Measurements from ENCODE around the gene FABP6.

FABP6 gene

DNA sequence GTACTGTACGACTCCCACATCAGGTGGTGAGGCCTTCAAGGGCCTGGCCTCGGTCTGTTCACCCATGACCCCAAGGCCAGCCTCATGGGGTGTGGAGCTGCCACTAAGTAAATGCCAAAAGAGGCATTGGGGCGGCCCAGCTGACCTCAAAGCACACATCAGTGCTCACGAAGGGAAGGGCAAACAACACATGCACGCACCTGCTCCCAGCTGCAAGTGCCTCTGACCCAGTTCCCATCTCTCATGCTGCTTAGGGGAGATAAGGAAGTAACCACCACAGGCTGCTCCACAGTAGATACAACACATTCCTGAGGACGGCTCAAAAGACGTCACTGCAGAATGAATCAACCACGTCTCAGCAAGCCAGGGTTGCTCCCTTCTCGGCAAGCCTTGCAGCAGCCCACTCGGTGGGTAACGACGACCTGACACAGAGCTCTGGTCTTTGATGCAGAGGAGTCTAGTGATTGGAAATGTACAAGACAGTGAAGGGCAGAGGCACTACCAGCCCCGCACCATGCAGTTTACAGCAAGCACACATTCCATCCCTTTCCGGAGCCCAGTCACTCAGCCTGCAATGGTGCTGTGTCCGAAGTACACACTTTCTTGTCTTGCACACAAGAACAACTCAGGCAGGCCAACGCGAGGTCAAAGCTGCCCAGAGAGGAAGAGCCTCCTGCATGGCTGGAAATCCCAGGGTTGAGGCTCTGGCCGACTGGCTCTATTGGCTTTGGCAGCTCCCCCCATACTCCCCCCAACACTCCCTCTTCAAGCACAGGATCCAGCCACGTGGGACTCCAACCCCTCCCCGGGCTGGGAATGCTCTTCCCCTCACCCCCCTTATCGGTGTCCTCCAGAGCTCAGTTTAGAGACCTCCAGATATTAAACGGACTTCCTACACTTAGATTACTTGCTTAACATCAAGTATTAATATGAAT is 31.8 kb downstream of the FABP6 start:
- DNase-seq (ENCODE audit: low read depth in 4 of 4, low spot score in 1 of 4), result no peak

GRCh38 chr5:160262151-160263074 is 33.1 kb downstream of the FABP6 start:
- DNase-seq (ENCODE audit: low read depth in 4 of 4, low spot score in 1 of 4), result no peak

GRCh38 chr5:160263326-160263855 is 34.1 kb downstream of the FABP6 start:
- no peak for DNase-seq (ENCODE audit: low read depth in 4 of 4, low spot score in 1 of 4)

DNA sequence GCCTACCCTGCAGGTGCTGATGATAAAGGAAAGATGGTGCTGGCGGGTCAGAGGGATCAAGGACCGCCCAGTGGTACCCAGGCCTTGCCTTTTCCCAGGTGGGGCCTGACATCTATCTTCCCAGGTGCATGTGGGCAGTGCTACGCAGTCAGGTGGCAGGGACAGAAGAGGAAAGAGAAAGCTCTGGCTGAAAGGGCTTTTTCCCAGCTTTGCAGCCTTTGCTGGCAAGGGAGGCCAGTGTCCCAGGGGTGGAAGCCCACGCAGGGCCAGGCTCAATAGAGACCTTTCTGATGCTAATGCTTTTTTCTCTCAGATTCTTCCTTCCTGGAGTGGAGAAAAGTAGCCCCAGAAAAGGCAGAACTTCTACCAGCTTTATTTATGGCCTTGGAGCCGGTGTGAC is 36.7 kb downstream of the FABP6 start:
- DNase-seq (ENCODE audit: low read depth in 4 of 4, low spot score in 1 of 4), result no peak

GRCh38 chr5:160266752-160267345 is 37.5 kb downstream of the FABP6 start:
- no peak for DNase-seq (ENCODE audit: low read depth in 4 of 4, low spot score in 1 of 4)

- no peak for DNase-seq (ENCODE audit: low read depth in 4 of 4, low spot score in 1 of 4)
Observed at GRCh38 chr5:160268121-160268520, 38.8 kb downstream of the FABP6 start.

DNA sequence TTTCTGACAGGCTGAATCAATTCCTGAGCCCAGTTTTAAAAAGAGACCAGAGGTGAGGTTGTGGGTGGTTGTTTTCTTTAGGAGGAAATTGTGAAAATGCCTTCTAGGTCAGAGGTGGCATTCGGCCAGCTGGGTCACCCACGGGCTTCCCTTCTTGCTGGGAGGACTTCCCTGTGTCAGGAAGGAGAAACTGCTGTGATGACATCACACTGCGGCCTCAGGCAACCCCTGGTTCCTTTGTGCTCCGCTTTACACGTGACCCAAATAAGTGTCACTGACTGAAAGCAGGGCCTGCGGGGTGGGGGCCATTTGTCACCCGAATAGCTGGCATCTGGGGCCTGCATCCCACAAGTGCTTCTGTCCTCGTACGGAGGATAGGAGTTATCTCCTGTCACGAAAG is 39.7 kb downstream of the FABP6 start:
- DNase-seq (ENCODE audit: low read depth in 4 of 4, low spot score in 1 of 4), result no peak

DNA sequence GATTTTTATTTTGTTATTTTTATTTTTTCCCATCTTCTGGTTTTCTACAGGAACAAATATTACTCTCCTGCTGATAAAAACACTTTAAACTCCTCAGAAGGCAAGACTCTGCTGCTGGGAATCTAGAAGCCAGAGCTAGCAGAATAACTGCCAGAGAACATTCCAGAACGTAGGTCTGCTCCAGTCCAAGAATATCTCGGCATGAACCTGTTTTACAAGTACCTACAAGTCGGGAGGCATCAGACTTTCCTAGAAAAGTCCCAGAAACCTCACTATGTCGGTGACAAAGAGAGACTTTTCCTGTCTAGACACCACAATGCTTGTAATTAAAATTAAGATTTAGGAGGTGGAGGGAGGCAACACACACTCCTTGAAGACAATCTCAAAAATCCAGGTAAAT is 41.4 kb downstream of the FABP6 start:
- no peak for DNase-seq (ENCODE audit: low read depth in 4 of 4, low spot score in 1 of 4)

DNA sequence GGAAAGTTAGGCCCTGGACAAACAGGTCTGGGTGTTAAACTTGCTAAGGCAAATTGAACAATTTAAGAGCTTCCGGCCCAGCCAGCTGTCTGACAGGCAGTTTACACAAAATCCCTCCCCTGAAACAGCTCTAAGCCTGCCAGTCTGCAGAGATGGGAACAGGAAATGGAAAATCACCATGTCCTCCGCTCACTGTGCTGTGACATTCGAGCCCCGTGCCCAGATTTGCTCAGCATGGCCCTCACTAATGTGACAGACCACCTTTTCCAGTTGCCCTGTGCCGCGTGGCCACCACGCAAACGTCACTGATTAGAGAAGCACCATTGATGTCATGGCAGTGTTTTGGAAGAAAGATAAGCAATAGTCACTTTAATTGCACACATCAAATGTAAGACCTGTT is 42.1 kb downstream of the FABP6 start:
- DNase-seq (ENCODE audit: low read depth in 4 of 4, low spot score in 1 of 4), result no peak

- DNase-seq (ENCODE audit: low read depth in 4 of 4, low spot score in 1 of 4), result no peak
Observed at GRCh38 chr5:160271836-160272235, 42.5 kb downstream of the FABP6 start.

DNA sequence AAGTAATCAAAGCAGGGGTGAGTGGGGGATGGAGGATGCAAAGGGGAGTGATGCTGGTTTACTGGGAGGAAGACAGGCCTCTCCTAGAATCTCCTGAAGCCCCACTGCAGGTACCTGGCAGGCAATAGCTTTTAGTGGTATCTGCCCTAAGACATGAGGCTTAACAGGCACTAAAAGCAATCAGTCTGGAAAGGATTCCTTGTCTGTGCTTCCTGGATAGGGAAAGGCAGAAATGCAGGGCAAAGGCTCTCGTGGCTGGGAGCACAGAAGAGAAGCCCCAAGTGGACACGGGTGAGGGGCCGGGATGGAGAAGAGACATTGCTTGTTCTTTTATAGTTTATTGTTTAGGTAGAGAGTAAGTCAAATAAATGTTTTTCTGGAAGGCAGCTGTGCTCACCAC is 43.0 kb downstream of the FABP6 start:
- no peak for DNase-seq (ENCODE audit: low read depth in 4 of 4, low spot score in 1 of 4)

DNA sequence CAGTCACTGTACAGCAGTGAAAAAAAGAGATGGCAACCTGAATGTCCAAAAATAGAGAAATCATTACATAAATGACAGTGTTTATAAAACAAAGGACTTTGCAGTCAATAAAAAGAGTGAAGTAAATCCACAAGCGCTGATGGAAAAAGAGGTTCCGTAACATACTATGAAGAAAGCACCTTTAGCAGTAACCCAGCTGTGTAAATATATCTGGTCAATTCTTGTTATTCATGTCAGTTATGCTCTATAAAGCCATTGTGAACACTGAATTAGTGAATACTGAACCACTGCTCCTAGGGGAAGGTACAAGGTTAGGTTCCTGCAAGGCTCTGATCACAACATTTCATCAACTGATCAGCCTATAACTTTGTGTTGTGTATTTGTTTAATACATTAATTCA is 43.6 kb downstream of the FABP6 start:
- DNase-seq (ENCODE audit: low read depth in 4 of 4, low spot score in 1 of 4), result no peak

DNA sequence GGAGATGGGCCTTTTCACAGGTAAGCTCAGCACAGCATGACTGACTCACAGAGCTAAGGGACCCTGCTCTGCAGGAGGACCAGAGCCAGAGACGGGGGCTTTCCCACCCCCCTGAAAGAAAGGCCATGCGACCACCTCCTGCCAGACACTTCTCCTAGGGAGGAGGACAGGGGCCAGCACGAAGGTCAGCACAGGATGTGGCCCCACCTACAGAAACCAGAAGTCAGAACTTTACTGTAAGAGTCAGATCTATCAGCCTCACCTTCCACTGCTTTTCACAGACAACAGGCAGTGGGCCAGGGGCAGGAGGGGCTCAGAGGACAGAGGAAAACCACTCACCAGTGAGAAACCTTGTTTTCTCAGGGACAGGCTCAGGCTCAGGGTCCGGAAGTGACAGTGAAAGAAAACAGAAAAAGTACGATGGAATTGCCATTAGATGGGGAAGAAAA is 45.2 kb downstream of the FABP6 start:
- DNase-seq (ENCODE audit: low read depth in 4 of 4, low spot score in 1 of 4), result no peak

GRCh38 chr5:160278343-160278742 is 49.0 kb downstream of the FABP6 start:
- no peak for DNase-seq (ENCODE audit: low read depth in 4 of 4, low spot score in 1 of 4)

- no peak for DNase-seq (ENCODE audit: low read depth in 4 of 4, low spot score in 1 of 4)
Observed at GRCh38 chr5:160280384-160281095, 51.2 kb downstream of the FABP6 start.

GRCh38 chr5:160281275-160281674 is 52.0 kb downstream of the FABP6 start:
- DNase-seq (ENCODE audit: low read depth in 4 of 4, low spot score in 1 of 4), result no peak

DNA sequence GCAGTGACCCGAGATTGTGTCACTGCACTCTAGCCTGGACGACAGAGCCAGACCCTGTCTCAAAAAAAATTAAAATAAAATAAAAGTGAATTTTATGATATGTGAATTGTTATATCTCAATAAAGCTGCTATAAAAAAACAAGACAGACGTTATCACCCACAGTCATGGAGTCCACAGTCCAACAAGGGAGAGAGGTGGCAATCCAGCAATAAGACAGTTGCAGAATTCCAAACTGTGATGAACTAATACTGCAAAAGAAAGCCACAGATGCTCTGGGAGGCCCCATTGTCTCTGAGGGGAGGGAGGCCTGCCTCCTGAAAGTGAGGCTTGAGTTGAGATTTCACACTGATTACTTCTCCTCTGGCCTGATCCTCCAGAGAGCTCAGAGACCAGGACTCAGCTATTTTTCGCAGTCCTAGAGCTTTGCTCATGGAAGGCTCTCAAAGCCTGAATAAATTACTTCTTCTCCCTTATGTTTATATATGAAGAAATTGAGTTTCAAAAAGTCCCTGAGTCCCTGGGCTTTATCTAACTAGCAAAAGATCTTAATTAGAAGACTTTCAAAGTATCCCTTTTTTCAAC is 55.1 kb downstream of the FABP6 start:
- DNase-seq (ENCODE audit: low read depth in 4 of 4, low spot score in 1 of 4), result no peak

GRCh38 chr5:160285316-160285715 is 56.0 kb downstream of the FABP6 start:
- no peak for DNase-seq (ENCODE audit: low read depth in 4 of 4, low spot score in 1 of 4)

GRCh38 chr5:160286947-160287346 is 57.6 kb downstream of the FABP6 start:
- no peak for DNase-seq (ENCODE audit: low read depth in 4 of 4, low spot score in 1 of 4)

- no peak for DNase-seq (ENCODE audit: low read depth in 4 of 4, low spot score in 1 of 4)
Observed at GRCh38 chr5:160287378-160288051, 58.2 kb downstream of the FABP6 start.

Data from stimulated activated CD4-positive, alpha-beta T cell treated with anti-CD3 and anti-CD28 coated beads, Interleukin-1b, Interleukin-23, amount 100 ng/mL, for 24 hours (primary cell).